ENCODE data around the gene DMAC1. TPM values are rescaled to one million over a fixed set of nuclear protein-coding genes. Genes with fewer than 3 reads are reported as not detected.
A peak's percentile ranks its signal among the peaks of the same experiment; 100 is the strongest.

Gene DMAC1
- total RNA-seq, 2 donors from 2014 or later: 8.0 to 9.6 TPM

DNA sequence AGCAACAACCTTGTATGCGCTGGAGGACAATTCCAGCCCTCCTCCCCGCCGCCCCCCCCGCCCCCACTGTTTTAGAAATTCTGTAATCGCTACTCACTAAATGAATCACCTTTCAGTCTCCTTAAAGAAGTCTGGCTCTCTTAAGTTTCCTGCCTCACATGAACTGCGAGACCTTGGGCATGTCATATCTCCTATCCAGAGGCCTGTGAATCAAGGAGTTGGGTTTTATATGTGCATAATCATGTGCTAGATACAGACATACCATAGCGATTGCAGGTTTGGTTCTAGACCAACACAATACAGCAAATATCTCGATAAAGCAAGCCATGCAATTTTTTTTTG is 337 bp upstream of the DMAC1 start:
- intact Hi-C loops (cut with DNase I): no loop called here
- DNase-seq (no peak), ATAC-seq (no peak)
- Histone ChIP-seq H3K36me3 (replicated peaks in 1 of 2; ENCODE audit: insufficient read depth in 1 of 2, low read depth in 2 of 2) (peaks cover 0 to 2% of the 10 kb centered on the region in 2 donors), H3K9me3 (no peaks in the 10 kb centered on the region), H3K4me1 (peaks cover 7% of the 10 kb centered on the region), H3K27me3 (no peaks in the 10 kb centered on the region), H3K27ac (peak overlapping the region in 2 of 4 donors; percentile 71 to 78), H3K4me3 (peak overlapping the region in 1 of 2 donors; percentile 81)
- no peak for TF ChIP-seq POLR2A (IDR thresholded peaks at IDR 0.05)
- TF ChIP-seq, protein P1, sequence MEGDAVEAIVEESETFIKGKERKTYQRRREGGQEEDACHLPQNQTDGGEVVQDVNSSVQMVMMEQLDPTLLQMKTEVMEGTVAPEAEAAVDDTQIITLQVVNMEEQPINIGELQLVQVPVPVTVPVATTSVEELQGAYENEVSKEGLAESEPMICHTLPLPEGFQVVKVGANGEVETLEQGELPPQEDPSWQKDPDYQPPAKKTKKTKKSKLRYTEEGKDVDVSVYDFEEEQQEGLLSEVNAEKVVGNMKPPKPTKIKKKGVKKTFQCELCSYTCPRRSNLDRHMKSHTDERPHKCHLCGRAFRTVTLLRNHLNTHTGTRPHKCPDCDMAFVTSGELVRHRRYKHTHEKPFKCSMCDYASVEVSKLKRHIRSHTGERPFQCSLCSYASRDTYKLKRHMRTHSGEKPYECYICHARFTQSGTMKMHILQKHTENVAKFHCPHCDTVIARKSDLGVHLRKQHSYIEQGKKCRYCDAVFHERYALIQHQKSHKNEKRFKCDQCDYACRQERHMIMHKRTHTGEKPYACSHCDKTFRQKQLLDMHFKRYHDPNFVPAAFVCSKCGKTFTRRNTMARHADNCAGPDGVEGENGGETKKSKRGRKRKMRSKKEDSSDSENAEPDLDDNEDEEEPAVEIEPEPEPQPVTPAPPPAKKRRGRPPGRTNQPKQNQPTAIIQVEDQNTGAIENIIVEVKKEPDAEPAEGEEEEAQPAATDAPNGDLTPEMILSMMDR (IDR thresholded peaks at IDR 0.05): no peak
- WGBS, 2 donors: 24 to 31% methylated on average over 5 to 8 of the region's 8 CpGs

DNA sequence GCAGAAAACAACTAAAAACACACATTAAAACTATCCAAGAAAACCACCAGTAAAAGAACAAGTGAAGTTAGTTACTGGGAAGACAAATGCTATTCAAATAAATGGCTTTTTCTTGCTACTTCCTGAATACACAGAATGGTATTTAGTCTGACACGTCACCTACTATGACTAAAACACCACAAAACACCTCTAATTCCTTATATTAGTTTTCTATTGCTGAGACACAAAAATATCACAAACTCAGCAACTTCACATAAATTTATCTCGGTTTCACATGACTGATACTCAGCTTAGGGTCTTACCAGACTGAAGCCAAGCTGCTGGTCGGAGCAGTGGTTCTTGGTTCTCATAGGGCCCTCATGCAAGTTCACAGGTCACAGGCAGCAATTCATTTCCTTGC is 5.4 kb downstream of the DMAC1 start:
- Histone ChIP-seq H3K27ac (no peak overlapping the region), H3K9me3 (no peaks in the 10 kb centered on the region), H3K36me3 (replicated peaks in 1 of 2; ENCODE audit: insufficient read depth in 1 of 2, low read depth in 2 of 2) (peaks cover 0 to 5% of the 10 kb centered on the region in 2 donors), H3K27me3 (no peaks in the 10 kb centered on the region), H3K4me3 (no peak overlapping the region), H3K4me1 (peaks cover 7% of the 10 kb centered on the region)
- ATAC-seq (no peak), DNase-seq (no peak)
- 90 to 91% methylated on average over 3 of the region's 3 CpGs for WGBS, 2 donors
- intact Hi-C loops (cut with DNase I): no loop called here
- TF ChIP-seq, protein P1 (IDR thresholded peaks at IDR 0.05): no peak
- TF ChIP-seq POLR2A (IDR thresholded peaks at IDR 0.05): no peak

DNA sequence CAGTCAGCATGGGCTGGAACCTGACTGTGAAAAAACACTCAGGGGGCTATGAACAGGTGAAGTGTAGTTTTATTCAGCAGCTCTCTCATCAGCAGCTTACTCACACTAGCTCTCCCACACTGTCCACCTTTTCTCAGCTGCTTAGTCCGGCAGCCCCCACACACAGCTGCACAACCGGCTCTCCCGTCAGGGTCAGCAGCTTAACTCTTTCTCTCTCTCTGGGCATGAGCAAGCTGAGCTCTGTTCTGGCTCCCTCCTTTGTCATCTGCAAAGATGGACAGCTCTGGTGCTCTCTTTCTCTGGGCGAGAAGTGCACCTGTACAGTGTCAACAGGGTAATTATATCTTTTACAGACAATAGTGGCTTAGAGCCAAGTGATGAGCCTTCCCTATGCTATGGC is 8.2 kb downstream of the DMAC1 start:
- Histone ChIP-seq H3K27ac (no peak overlapping the region), H3K27me3 (no peaks in the 10 kb centered on the region), H3K4me1 (no peaks in the 10 kb centered on the region), H3K4me3 (no peak overlapping the region), H3K36me3 (replicated peaks in 1 of 2; ENCODE audit: insufficient read depth in 1 of 2, low read depth in 2 of 2) (peaks cover 0 to 5% of the 10 kb centered on the region in 2 donors), H3K9me3 (no peaks in the 10 kb centered on the region)
- 36 to 38% methylated on average over 4 of the region's 4 CpGs for WGBS, 2 donors
- intact Hi-C loops (cut with DNase I): no loop called here
- no peak for ATAC-seq
- TF ChIP-seq POLR2A (IDR thresholded peaks at IDR 0.05): no peak
- TF ChIP-seq, protein P1 (IDR thresholded peaks at IDR 0.05): no peak
- DNase-seq: no peak

DNA sequence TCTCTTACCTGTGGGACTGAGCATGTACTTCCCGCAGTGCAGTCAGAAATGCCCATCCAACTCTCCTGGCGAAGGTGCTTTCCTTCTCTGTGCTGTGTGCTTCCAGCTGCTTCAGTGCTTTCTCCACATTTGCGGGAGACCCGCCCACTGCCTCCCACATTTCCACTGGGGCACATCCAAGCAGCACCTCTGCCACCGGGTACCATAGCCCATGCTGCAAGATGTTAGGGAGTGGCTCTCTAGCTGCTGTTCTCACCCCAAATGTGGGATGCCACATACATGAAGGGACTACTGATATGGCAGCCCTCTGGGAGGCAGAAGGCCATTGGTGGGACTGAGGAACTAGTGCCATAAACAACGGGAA is 8.8 kb downstream of the DMAC1 start:
- no peaks in the 10 kb centered on the region for H3K4me1 ChIP-seq
- intact Hi-C loops (cut with DNase I): no loop called here

More for the DNA sequence above, 8.8 kb downstream of the DMAC1 start:
- Histone ChIP-seq H3K4me3 (no peak overlapping the region), H3K27ac (no peak overlapping the region), H3K27me3 (no peaks in the 10 kb centered on the region), H3K9me3 (no peaks in the 10 kb centered on the region), H3K36me3 (replicated peaks in 1 of 2; ENCODE audit: insufficient read depth in 1 of 2, low read depth in 2 of 2) (peaks cover 0 to 3% of the 10 kb centered on the region in 2 donors)
- no peak for ATAC-seq
- DNase-seq: no peak
- no peak for TF ChIP-seq POLR2A (IDR thresholded peaks at IDR 0.05)
- TF ChIP-seq, protein P1 (IDR thresholded peaks at IDR 0.05): no peak
- 82 to 97% methylated on average over 5 to 6 of the region's 6 CpGs for WGBS, 2 donors

Measured in body of pancreas (tissue), 4 donors.